Colonic mucosa (tissue), 4 donors: ENCODE measurements around the gene CFAP206. TPM values are rescaled to one million over a fixed set of nuclear protein-coding genes. Genes with fewer than 3 reads are reported as not detected.

Experiments used
- DNase-seq: peaks from one replicate; pipeline ENCODE4 v3.0.0-alpha.2; 2020
- H3K27ac ChIP-seq: fragments of 200-600 bp; one replicate; pipeline ENCODE4 v1.8.0; 2021
- H3K27me3 ChIP-seq: fragments of 200-600 bp; one replicate; pipeline ENCODE4 v1.8.0; 2021
- H3K36me3 ChIP-seq: fragments of 200-600 bp; one replicate; pipeline ENCODE4 v1.8.0; 2021
- H3K4me1 ChIP-seq: fragments of 200-600 bp; one replicate; pipeline ENCODE4 v1.8.0; 2021; ENCODE audit warnings: mild to moderate bottlenecking
- H3K4me3 ChIP-seq: fragments of 200-600 bp; one replicate; pipeline ENCODE4 v1.8.0; 2021
- H3K9ac ChIP-seq, 2 donors: one replicate each; pipeline ENCODE4 v1.7.0; 2013; ENCODE audit warnings: control low read depth in 2 of 2, low read depth in 2 of 2, low read length in 2 of 2
- H3K9me3 ChIP-seq: fragments of 200-600 bp; one replicate; pipeline ENCODE4 v1.8.0; 2021
- CTCF ChIP-seq: fragments of 200-600 bp; IDR thresholded peaks from one replicate; pipeline ENCODE4 v1.8.0; 2022; ENCODE audit warnings: antibody characterized with exemption, mild to moderate bottlenecking
- intact Hi-C: fragments of 100-400 bp; cut with DNase I; formaldehyde crosslinking; loops from one replicate; pipeline ENCODE4 v1.14.1; 2022
- total RNA-seq, 2 donors: library from RNA; stranded (reverse); fragmentation: NEBNext Ultra II Directional in 1 of 2; extraction: Animal tissue kit (Norgen Biotek cat#: 25700) in 1 of 2; gene quantifications; one replicate each; pipeline ENCODE4 v1.2.1, GENCODE V29; 2021
- donor health status: healthy.
- donor health status: DM: no; HTN: no; CAD: no.
- donor health status: DM: no; HTN: no; CAD: no.

The CFAP206 gene
- total RNA-seq, 2 donors from 2014 or later, result 0.20 TPM; not detected in 1

GRCh38 chr6:87426789-87427188 lies 19.0 kb downstream of the CFAP206 start:
- H3K9me3 ChIP-seq, result no peaks in the 10 kb centered on the region
- H3K4me3 ChIP-seq, result no peak overlapping the region
- DNase-seq, result no peak
- no peak for TF ChIP-seq CTCF
- no peak overlapping the region for H3K9ac ChIP-seq
- H3K27me3 ChIP-seq, result no peaks in the 10 kb centered on the region
- intact Hi-C loops, result no loop called here
- H3K4me1 ChIP-seq, result no peaks in the 10 kb centered on the region
- H3K27ac ChIP-seq, result no peak overlapping the region
- H3K36me3 ChIP-seq, result no peaks in the 10 kb centered on the region

GRCh38 chr6:87430499-87430898 lies 22.7 kb downstream of the CFAP206 start:
- Histone ChIP-seq H3K4me1 (no peaks in the 10 kb centered on the region), H3K27ac (no peak overlapping the region), H3K27me3 (no peaks in the 10 kb centered on the region), H3K4me3 (no peak overlapping the region), H3K9ac (no peak overlapping the region), H3K9me3 (no peaks in the 10 kb centered on the region), H3K36me3 (no peaks in the 10 kb centered on the region)
- intact Hi-C loops, result no loop called here
- no peak for TF ChIP-seq CTCF
- DNase-seq, result no peak

- H3K4me1 ChIP-seq, result no peaks in the 10 kb centered on the region
- H3K36me3 ChIP-seq, result no peaks in the 10 kb centered on the region
- no peak for TF ChIP-seq CTCF
- intact Hi-C loops, result no loop called here
- no peak overlapping the region for H3K9ac ChIP-seq
- no peaks in the 10 kb centered on the region for H3K27me3 ChIP-seq
- H3K27ac ChIP-seq, result no peak overlapping the region
- DNase-seq, result no peak
- H3K9me3 ChIP-seq, result no peaks in the 10 kb centered on the region
- H3K4me3 ChIP-seq, result no peak overlapping the region
Measured at GRCh38 chr6:87431263-87431662, 23.5 kb downstream of the CFAP206 start.

GRCh38 chr6:87436435-87436834 lies 28.7 kb downstream of the CFAP206 start:
- no peak for TF ChIP-seq CTCF
- Histone ChIP-seq H3K27me3 (no peaks in the 10 kb centered on the region), H3K9me3 (no peaks in the 10 kb centered on the region), H3K36me3 (no peaks in the 10 kb centered on the region), H3K27ac (no peak overlapping the region), H3K4me1 (no peaks in the 10 kb centered on the region), H3K4me3 (no peak overlapping the region), H3K9ac (no peak overlapping the region)
- peak; percentile 45 for DNase-seq
- intact Hi-C loops, result no loop called here

GRCh38 chr6:87441711-87442110 lies 33.9 kb downstream of the CFAP206 start:
- Histone ChIP-seq H3K36me3 (no peaks in the 10 kb centered on the region), H3K4me1 (no peaks in the 10 kb centered on the region), H3K4me3 (no peak overlapping the region), H3K27ac (no peak overlapping the region), H3K9me3 (no peaks in the 10 kb centered on the region), H3K9ac (no peak overlapping the region), H3K27me3 (no peaks in the 10 kb centered on the region)
- TF ChIP-seq CTCF, result no peak
- intact Hi-C loops, result no loop called here
- no peak for DNase-seq

GRCh38 chr6:87444362-87444761 lies 36.6 kb downstream of the CFAP206 start:
- H3K27me3 ChIP-seq, result no peaks in the 10 kb centered on the region
- no peak overlapping the region for H3K4me3 ChIP-seq
- no peak for TF ChIP-seq CTCF
- H3K27ac ChIP-seq, result no peak overlapping the region
- H3K4me1 ChIP-seq, result no peaks in the 10 kb centered on the region
- no peaks in the 10 kb centered on the region for H3K36me3 ChIP-seq
- H3K9ac ChIP-seq, result no peak overlapping the region
- intact Hi-C loops, result no loop called here
- DNase-seq, result no peak
- H3K9me3 ChIP-seq, result no peaks in the 10 kb centered on the region
